DND-41 (cell line): Measurements from ENCODE around the gene OBSCN.

Experiments
- ATAC-seq: fragments of 200-7000 bp; cut with Tn5 transposase; 3 replicates; pipeline ENCODE4 v1.9.1; 2021; ENCODE audit warnings: low read depth; ENCODE audit not compliant: insufficient read depth
- DNase-seq: peaks from one replicate; pipeline ENCODE4 v3.0.0-alpha.2; 2020
- H2AFZ ChIP-seq: 2 replicates; pipeline ENCODE4 v1.6.0; 2012; ENCODE audit warnings: low read depth, low read length
- H3K27ac ChIP-seq: 2 replicates; pipeline ENCODE4 v1.5.1; 2012; ENCODE audit warnings: low read length, inconsistent platforms
- H3K27me3 ChIP-seq: fragments of 200-600 bp; sonication (generic); 2 replicates; pipeline ENCODE4 v1.6.0; 2012; ENCODE audit warnings: low read length, mild to moderate bottlenecking, inconsistent platforms; ENCODE audit not compliant: insufficient read depth, poor library complexity
- H3K36me3 ChIP-seq: 2 replicates; pipeline ENCODE4 v1.5.1; 2012; ENCODE audit warnings: low read length, inconsistent platforms; ENCODE audit not compliant: insufficient read depth
- H3K4me1 ChIP-seq: 2 replicates; pipeline ENCODE4 v1.5.1; 2012; ENCODE audit warnings: mild to moderate bottlenecking, low read length; ENCODE audit not compliant: insufficient read depth
- H3K4me2 ChIP-seq: 2 replicates; pipeline ENCODE4 v1.6.0; 2012; ENCODE audit warnings: mild to moderate bottlenecking, moderate library complexity, low read length, inconsistent platforms; ENCODE audit not compliant: insufficient read depth
- H3K4me3 ChIP-seq, 2 experiments: fragments of 200-600 bp in 1 of 2; shearing (Covaris generic) in 1 of 2; 2 replicates each; pipeline ENCODE4 v1.5.1; 2012 to 2016; ENCODE audit warnings: inconsistent platforms in 2 of 2, low read length in 2 of 2, mild to moderate bottlenecking in 2 of 2, low read depth in 1 of 2, moderate library complexity in 1 of 2
- H3K79me2 ChIP-seq: 2 replicates; pipeline ENCODE4 v1.6.0; 2012; ENCODE audit warnings: low read length, inconsistent platforms; ENCODE audit not compliant: insufficient read depth
- H3K9ac ChIP-seq: 2 replicates; pipeline ENCODE4 v1.6.0; 2012; ENCODE audit warnings: low read depth, mild to moderate bottlenecking, inconsistent platforms, low read length, moderate library complexity
- H3K9me3 ChIP-seq: 2 replicates; pipeline ENCODE4 v1.5.1; 2012; ENCODE audit warnings: low read length, moderate library complexity, mild to moderate bottlenecking, inconsistent platforms; ENCODE audit not compliant: insufficient read depth, severe bottlenecking
- H4K20me1 ChIP-seq: 2 replicates; pipeline ENCODE4 v1.6.0; 2012; ENCODE audit warnings: low read length; ENCODE audit not compliant: insufficient read depth
- EZH2 ChIP-seq: IDR thresholded peaks from 3 replicates; pipeline ENCODE4 v1.6.1; 2012; ENCODE audit warnings: borderline replicate concordance, low read depth, mild to moderate bottlenecking, moderate library complexity, low read length, inconsistent platforms; ENCODE audit not compliant: severe bottlenecking
- TF ChIP-seq, protein P1 (sequence below): IDR thresholded peaks from 2 replicates; pipeline ENCODE4 v1.5.1; 2012; ENCODE audit warnings: borderline replicate concordance, low read length, moderate library complexity, mild to moderate bottlenecking; ENCODE audit not compliant: poor library complexity, severe bottlenecking; ENCODE audit errors: extremely low read depth

The OBSCN gene

DNA sequence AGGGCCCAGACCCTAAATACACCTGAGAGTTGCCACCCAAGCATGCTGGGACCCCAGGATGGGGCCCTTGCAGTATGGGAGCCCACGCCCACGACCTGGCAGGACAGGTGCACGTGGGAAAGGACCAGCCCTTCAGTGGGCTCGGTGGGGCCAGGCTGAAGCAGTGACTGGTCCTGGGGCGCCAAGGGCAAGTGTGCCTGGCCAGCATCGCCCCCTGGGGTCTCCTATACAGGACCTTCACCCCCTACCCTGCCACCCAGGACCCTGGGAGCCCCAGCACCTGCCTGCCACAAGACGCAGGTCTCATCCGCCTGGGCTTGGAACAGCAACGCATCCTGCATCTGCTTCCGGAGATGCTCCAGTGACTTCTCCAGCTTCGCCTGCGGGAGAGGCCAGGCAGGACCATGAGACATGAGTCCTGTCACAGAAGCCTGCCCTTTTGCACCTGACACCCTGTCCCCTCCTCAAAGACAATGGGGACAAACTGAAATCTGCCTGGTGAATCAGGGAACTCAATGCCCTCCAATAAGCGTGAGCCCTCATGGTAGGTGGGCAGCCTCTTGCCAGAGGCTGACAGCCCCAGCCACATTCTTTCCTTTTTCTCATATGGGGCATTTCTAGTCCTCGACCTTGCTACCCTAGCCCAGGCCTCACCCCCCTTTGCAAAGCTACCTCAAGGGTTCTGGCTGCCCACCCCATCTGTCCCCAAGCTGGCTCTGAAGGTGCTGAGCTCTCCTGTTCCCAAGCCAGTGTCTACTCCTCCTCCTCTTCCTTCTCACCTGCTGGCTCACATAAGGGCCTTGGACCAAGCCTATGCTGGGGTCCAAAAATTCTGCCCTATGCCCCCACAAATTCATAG, 194.2 kb downstream of the OBSCN start:
- peak overlapping the region; percentile 17; the same call in 1 of the 2 replicates for H3K4me2 ChIP-seq
- DNase-seq (no peak), ATAC-seq (no peak)
- H3K27ac ChIP-seq = no peak overlapping the region
- TF ChIP-seq EZH2 = no peak
- H3K36me3 ChIP-seq = peaks cover 88% of the 10 kb centered on the region
- H3K27me3 ChIP-seq = no peaks in the 10 kb centered on the region
- H2AFZ ChIP-seq = no peak overlapping the region
- no peaks in the 10 kb centered on the region for H3K9me3 ChIP-seq
- H3K4me3 ChIP-seq = no peak overlapping the region
- H3K4me1 ChIP-seq = peaks cover 34% of the 10 kb centered on the region
- H4K20me1 ChIP-seq = peaks cover 77% of the 10 kb centered on the region
- H3K79me2 ChIP-seq = peaks cover 70% of the 10 kb centered on the region
- no peak overlapping the region for H3K9ac ChIP-seq

DNA sequence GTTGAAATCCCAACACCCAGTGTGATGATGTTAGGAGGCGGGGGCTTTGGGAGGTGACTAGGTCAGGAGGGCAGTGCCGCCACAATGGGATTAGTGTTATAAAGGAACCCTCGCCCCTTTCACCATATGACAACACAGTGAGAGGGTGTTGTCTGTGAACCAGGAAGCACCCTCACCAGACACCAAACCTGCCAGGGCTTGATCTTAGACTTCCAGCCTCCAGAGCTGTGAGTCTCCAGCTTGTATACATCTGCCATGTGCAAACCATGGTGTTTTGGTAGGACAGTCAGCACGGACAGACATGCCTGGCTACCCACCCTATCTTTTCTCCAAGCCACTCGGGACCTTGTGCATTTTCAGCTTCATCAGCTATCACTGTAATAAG, 194.8 kb downstream of the OBSCN start:
- no peak for ATAC-seq
- Histone ChIP-seq H3K36me3 (peaks cover 82% of the 10 kb centered on the region), H3K27me3 (no peaks in the 10 kb centered on the region), H3K9ac (no peak overlapping the region), H3K9me3 (no peaks in the 10 kb centered on the region), H3K4me1 (peaks cover 40% of the 10 kb centered on the region), H4K20me1 (peaks cover 74% of the 10 kb centered on the region), H3K4me2 (peak overlapping the region; percentile 98; the same call in 1 of the 2 replicates), H3K27ac (no peak overlapping the region), H3K4me3 (no peak overlapping the region), H3K79me2 (peaks cover 76% of the 10 kb centered on the region), H2AFZ (no peak overlapping the region)
- no peak for DNase-seq
- TF ChIP-seq, protein P1, sequence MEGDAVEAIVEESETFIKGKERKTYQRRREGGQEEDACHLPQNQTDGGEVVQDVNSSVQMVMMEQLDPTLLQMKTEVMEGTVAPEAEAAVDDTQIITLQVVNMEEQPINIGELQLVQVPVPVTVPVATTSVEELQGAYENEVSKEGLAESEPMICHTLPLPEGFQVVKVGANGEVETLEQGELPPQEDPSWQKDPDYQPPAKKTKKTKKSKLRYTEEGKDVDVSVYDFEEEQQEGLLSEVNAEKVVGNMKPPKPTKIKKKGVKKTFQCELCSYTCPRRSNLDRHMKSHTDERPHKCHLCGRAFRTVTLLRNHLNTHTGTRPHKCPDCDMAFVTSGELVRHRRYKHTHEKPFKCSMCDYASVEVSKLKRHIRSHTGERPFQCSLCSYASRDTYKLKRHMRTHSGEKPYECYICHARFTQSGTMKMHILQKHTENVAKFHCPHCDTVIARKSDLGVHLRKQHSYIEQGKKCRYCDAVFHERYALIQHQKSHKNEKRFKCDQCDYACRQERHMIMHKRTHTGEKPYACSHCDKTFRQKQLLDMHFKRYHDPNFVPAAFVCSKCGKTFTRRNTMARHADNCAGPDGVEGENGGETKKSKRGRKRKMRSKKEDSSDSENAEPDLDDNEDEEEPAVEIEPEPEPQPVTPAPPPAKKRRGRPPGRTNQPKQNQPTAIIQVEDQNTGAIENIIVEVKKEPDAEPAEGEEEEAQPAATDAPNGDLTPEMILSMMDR = no peak
- TF ChIP-seq EZH2 = no peak

DNA sequence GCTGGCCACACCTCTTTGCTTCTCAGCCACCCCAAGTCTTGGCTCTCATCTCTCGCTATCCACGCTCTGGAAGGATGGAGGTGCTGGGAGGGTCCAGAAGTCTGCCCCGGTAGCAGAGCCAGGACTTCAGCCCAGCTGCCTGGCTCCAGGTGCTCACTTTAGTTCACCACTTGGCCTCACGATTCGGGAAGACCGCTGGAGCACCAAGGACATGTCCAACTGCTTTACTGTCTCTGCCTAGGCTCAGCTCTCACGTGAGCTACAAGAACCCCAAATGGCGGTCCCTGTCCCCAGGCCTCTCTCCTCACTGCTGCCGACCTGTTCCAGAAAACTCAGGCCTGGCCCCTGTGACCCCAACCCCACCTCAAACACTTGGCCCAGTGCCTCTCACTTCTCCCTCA, 195.4 kb downstream of the OBSCN start:
- no peak overlapping the region for H3K4me3 ChIP-seq

More for the DNA sequence above, 195.4 kb downstream of the OBSCN start:
- H3K79me2 ChIP-seq = peaks cover 82% of the 10 kb centered on the region
- peak overlapping the region; percentile 98; the same call in 1 of the 2 replicates for H3K4me2 ChIP-seq
- no peak overlapping the region for H3K9ac ChIP-seq
- peaks cover 74% of the 10 kb centered on the region for H4K20me1 ChIP-seq
- ATAC-seq (no peak), DNase-seq (no peak)
- no peak overlapping the region for H2AFZ ChIP-seq
- peaks cover 46% of the 10 kb centered on the region for H3K4me1 ChIP-seq
- H3K27me3 ChIP-seq = no peaks in the 10 kb centered on the region
- H3K27ac ChIP-seq = no peak overlapping the region
- TF ChIP-seq, protein P1 = no peak
- no peak for TF ChIP-seq EZH2
- H3K9me3 ChIP-seq = no peaks in the 10 kb centered on the region
- H3K36me3 ChIP-seq = peaks cover 76% of the 10 kb centered on the region
